Keratinocyte (primary cell): Measurements from ENCODE around the gene CAMSAP3.

Experiments used
- CTCF ChIP-seq, 3 experiments: IDR thresholded peaks in 1 of 3; conservative IDR thresholded peaks in 1 of 3; optimal IDR thresholded peaks in 1 of 3; 2 replicates in 2 of 3; 3 replicates in 1 of 3; pipeline versions ENCODE3 to v1.5.1; 2011; ENCODE audit warnings: low read length in 3 of 3, mild to moderate bottlenecking in 3 of 3, moderate library complexity in 2 of 3, control low read depth in 1 of 3, inconsistent platforms in 1 of 3; ENCODE audit not compliant: insufficient read depth in 2 of 3; ENCODE audit errors: extremely low read depth in 1 of 3
- EZH2 ChIP-seq: IDR thresholded peaks from one replicate; pipeline ENCODE4 v1.6.1; 2012; ENCODE audit warnings: inconsistent platforms, mild to moderate bottlenecking, low read length, moderate library complexity

- TF ChIP-seq CTCF (optimal IDR thresholded peaks at IDR 0.05 in 1 of 3, IDR thresholded peaks at IDR 0.05 in 1 of 3, conservative IDR thresholded peaks at IDR 0.05 in 1 of 3; ENCODE audit: extremely low read depth in 1 of 3, insufficient read depth in 2 of 3, low read length in 3 of 3) (no peak), EZH2 (no peak)
Measured at GRCh38 chr19:7658219-7658686, 62.6 kb downstream of the CAMSAP3 start.
